HG03520 (cell line): ENCODE results near the gene HOXC13.

Experiments used
- ATAC-seq: cut with Tn5 transposase; IDR thresholded peaks from one replicate; pipeline ENCODE4 v1.9.1; 2021; ENCODE audit warnings: mild to moderate bottlenecking, moderate library complexity; ENCODE audit not compliant: unreplicated experiment

The HOXC13 gene, protein sequence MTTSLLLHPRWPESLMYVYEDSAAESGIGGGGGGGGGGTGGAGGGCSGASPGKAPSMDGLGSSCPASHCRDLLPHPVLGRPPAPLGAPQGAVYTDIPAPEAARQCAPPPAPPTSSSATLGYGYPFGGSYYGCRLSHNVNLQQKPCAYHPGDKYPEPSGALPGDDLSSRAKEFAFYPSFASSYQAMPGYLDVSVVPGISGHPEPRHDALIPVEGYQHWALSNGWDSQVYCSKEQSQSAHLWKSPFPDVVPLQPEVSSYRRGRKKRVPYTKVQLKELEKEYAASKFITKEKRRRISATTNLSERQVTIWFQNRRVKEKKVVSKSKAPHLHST

DNA sequence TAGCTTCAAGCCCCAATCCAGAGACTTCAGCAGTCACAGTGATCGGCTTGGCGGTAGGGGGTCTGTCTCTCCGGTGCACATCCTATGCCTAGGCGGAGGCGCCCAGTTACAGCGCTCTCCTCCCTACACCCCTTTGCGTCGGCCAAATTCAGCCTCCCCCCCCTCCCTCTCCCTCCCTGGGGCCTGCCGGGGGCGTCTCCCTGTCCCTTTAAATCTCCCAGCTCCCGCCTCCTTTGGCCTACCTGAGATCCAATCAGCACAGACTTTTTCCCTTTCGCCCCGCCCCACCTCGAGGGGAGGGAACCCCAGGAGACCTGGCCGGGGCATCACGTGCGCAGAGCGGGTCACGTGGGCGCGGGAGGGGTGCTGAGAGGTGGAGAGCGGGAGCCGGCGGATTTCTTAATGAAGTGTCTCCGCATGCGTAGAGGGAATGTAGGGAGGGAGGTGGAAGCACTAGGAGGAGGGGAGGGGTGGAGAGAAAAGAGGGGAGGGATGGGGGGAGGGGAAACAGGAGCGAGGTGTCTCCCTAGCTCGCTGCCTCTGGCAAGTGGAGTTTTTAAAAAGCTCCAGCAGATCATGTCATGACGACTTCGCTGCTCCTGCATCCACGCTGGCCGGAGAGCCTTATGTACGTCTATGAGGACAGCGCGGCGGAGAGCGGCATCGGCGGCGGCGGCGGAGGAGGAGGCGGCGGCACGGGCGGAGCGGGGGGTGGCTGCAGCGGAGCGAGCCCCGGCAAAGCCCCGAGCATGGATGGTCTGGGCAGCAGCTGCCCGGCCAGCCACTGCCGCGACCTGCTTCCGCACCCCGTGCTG, at the start of gene HOXC13:
TSS of gene HOXC13 (plus strand) at position 506 of the 815 bp plus-strand sequence. CDS start at position 582, 76 bp downstream.
- ATAC-seq = no peak

DNA sequence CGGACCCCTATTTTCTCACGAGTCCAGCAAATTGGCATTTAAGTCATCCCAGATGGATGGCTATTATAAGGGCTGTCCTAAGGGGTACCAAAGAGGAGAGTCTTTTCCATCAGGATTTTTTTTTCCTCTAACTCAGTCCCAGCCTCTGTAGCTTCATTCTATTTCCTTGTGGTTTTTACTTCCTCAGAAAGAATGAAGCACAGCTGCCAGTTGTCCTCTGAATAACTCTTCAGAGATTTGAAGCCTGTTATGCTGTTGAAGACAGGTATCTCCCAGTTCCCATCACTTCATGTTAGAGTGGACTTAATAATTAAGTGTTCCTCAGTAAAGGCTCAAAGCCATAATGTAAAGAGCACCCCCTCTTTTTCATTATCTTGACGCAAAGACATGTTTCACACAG, 48.5 kb upstream of the HOXC13 start:
- ATAC-seq = no peak

DNA sequence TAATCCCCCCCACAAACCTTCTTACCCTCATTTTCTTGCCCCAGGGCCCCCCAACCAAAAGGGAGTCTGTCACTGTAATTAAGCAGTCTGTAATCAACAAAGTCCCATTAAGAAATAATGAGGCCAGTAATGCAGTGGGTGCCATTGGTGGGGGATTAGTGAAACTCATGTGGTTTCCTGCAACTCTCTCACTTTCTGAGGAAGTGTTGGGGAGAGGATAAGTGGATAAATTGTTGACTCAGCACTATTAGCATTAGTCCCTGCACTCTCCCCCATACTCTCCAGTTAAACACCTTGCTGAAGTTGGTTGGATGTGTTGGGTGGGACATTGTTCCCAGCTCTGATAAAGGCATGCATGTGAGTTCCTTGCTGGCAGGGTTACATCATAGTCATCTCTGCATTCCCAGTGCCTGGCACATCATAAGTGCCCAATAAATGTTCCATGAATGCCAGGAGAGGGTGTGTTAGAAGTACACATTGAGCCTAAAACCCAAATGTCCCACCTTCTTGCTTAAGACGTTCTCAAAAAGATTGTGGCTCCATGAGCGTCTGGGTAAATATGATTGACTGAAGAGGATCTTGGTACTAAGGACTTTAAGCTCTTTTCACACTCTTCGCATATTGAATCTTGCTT, 45.8 kb upstream of the HOXC13 start:
- no peak for ATAC-seq

DNA sequence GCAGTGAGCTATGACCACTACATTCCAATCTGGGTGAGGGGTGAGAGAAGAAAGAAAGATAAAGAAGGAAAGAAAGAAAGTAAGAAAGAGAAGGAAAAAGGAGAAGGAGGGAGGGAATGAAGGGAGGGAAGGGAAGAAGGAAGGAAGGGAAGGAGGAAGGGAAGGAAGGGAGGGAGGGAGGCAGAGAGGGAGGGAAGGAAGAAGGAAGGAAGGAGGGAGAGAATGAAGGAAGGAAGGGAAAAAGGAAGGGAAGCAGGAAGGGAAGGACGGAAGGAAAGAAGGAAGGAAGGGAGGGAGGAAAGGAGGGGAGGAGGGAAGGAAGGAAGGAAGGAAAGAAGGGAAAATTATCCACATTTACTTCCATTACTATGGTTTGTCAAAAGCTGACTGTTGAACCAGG, 39.4 kb upstream of the HOXC13 start:
- ATAC-seq = no peak

DNA sequence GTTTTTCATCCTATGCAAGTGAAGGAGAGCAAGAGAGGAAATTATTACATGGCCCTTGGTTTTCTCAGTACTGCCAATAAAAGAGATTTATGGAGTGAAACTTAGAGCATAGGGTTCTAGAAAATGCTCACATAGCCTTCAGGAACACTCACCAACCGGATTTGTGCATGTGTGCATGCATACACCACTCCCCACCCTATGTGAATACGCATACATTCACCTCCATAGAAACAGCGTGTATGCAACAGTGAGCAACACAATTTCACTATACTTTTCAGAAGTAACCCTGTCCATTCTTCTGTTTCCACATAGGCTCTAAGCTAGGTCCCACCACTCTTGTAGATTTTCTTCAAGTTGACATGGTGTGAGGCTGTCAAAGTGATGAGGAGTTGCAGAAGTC, 31.5 kb upstream of the HOXC13 start:
- ATAC-seq = no peak

DNA sequence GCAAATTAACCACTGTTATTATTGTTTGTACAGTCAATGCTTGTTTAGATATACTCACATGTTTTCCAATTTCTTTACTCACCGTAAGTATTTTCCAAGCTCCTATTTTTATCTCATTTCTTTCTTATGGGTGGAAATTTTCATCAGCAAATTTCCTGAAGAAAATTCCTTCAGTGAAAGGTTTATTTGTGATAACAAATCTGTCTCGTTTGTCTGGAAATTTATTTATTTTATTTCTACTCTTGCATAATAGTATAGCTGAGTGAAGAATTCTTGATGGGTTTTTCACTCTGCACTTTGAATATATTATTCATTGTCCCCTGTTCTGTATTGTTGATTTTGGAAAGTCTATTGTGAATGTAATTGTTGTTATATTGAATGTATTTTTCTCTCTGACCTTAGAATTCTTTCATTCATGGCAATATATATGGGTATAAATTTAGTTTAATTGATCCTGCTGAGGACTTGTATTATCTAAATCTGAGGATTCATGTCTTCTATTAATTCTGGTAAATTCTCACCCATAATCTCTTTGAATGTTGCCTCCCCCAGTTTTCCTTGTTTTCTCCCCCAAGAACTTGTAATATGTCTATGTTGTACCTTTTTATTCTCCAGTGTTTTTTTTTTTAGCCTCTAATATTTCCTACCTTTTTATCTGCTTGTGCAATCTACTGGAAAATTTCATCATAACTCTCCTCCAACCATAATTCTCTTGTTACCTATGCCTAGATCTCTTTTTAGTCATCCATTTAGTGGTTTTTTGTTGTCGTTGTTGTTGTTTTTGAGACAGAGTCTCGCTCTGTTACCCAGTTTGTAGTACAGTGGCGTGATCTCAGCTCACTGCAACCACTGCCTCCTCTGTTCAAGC, 21.6 kb upstream of the HOXC13 start:
- no peak for ATAC-seq

DNA sequence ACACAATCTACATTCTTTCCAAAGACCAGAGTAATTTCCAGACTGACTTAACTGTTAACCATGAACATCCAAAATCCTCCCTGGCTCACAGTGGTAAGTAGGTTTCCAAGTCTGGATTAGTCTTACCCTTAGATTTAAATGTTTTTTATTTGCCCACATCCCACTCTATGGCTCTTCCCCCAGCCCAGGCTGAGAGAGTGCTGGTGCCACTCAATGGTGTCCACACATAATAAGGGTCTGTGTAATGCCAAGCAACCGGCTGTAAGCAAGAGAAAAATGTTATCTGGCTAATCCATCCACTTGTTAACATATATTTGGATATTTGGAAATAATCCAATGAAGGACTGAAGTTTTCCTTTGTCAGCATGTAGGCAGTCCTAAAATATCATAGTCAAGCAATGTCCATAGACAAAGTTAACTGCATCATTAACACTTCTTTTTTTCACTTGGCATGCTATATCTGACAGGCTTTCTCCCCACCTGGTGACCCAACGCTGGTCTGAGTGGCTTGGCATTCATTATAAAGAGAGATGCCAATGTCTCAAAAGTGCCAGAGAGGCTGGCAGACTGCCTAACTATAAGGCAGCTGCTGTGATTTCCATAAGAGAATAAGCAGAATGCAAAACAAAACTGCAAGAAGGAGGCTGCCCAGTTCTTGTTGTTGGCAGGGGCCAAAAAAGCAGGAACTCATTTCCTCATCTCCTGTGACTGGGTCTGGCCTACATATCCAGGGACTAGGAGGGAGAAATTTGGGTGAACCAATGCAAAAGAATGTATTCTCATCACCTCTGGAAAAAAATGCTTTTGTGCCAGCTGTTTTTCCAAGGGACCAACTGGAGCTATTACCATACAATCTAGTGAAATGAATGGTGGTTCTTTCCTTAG, 13.9 kb upstream of the HOXC13 start:
- no peak for ATAC-seq

DNA sequence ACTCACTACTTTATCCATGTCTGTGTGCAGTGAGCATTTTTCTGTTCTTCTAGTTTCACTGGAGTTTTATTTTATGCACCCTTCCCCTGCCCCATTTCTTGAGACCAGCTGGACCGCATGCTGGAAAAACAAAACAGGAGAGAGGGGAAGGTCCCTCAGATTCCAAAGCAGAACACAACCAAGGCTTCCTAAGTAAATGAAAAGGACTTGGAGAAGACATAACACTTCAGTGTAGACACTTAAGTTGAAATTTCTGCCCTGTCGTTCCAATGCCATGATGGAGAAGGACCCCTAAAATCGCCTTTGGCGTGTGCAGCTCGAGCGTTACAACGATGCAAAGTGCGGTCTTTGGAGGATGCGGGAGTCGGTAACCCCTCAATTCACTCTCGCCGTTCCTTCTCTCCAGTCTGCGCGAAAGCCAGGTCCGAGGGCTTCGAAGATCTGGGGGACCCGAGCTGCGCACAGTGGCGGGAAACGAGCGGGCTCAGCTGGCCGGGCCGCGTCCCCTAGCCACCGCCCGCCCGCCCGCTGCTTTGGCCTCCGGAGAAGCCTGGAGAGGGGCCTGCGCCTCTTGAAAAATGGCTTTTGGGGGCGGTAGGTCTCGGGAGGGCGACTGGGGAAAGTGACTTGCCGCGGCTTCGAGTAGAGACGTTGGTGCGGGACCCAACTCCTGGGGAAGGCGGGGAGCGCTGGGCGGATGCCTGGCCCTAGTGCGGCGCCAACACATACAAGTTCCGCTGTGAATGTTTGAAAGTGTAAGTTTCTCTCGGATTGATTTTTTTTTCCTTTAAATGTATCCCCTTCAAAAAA, 11.2 kb upstream of the HOXC13 start:
- no peak for ATAC-seq

DNA sequence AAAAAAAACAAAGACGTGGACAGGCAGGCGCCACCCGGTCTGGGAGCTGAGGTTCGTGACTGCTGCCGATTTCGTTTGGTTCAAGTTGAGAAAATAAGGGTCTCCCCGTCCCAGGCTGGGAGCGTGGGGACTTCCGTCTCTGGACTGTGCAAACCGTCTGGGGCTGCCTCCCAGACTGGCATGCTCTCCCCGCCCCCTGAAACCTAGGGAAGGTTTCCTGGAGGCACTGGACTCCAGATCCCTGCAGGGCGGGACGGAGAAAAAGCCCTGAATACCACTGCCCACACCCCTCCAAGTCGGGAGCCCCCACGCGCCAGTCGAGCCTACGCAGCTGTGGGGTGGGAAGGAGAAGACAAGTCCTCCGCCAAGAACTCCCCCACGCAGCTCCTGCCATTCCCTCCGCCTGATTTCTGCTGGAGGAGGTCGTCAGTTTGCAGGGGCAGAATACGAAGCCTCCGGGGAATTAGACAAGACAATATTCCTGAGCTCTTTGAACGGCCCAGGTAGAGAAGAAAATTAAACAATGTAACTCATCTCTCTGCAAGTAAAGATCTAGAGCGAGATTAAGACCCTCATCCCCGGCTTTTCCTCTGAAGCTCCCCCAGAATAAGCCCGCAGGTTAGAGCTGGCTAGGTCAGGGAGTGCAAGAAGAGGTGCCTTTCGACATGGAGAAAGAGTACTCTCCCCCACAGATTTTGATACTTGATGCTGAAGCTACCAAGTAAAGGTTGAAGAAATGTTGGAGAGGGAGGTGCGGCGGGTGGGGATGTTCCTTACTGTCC, 10.4 kb upstream of the HOXC13 start:
- ATAC-seq = no peak

DNA sequence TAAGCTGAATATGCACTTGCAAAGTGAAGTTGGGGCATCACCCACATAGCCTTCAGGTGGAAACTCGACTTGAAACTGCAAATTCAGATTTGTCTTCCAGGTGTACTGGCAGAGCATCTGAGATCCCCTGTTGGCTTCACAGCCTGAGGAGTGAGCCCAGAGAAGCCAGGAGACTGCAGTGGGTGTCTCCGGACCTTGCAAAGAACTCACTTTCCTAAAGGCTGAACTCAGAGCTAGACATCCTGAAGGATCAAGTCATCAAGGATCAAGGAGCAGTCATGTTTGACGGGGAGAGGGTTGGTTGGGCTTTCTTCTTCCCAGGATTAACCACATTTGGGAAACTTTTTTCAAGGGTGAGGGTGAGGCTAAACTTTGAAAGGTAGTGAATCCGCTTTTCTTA, 9.1 kb upstream of the HOXC13 start:
- no peak for ATAC-seq

DNA sequence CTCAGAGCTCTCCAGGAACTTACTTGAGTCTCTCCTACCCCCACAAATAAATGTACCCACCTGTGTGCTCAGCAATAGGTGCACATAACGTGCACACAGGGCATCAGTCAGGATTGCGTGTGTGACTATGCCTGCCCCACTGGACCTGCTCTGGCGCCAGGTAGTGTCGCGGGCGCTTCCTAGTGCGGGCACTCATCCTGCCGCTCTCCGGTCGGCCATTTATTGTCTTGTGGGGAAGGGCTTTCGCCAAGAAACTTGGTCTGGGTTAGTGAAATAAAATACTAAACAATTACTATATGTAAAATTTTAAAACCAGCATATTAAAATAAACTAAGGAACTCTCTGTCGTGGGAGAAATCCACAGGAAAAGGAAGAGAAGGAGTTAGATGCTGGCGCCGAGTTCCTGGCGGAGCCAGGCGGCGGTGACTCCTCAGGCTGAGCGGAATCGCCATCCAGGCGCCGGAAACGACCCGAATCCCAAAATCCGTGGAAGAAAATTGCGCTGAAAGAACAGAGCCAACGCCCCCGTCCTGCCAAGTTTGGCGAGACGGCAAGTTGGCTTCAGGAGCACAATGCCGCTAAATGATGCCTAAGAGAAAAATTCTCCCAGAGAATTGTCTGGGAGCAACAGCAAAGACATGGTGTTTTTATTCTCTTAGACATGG, 7.9 kb upstream of the HOXC13 start:
- ATAC-seq = no peak

DNA sequence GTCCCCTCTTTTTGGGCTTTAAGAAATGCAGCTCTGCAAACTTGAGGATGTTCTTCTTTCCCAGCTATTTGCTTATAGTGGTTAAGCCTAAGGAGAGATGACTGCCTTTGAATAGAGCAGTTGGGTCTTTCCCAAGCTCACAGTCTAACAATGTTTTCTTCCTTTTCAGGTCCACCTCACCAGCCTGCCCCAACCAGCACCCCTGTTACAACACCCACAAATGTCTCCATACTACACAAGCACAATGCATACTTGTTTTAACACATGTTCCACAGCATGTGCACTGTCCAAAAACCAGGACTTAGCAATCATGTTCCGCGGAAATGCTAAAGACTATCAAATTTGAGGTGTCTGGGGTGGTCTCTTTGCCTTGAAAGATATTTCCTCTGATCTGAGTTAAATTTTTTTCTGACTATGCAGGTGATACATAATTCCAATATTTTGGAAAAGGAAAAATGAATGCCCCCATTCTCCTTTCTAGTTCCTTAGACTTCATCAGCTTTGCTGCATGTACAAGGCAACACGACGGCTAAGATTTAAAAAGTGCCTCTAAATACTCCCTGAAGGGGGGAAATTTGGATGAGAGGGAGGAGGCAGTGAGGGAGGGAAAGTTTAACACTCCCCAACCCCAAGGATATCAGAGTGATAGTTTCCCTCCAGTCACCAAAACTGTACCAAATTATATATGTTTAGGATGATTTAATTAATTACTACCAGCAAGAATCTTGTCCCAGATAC, 6.6 kb upstream of the HOXC13 start:
- no peak for ATAC-seq

DNA sequence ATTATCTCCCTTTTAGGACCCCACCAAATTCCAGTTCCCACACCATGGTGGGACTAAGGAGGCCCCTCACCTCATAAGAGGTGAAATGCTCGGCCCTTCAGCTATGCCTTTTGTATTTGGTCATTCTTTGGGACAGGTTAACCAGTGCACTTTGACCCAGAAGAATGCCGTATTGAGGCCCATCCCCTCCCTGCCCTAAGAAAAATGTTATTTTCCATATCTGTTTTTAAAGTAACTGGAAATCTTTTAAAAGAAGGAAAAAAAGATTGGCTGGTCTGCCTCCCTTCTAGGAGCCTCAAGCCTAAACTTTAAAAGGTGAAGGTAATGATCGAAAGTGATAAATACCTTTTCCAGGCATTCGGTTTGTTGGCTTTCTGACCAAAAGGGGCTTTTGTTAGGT, 5.7 kb upstream of the HOXC13 start:
- no peak for ATAC-seq

DNA sequence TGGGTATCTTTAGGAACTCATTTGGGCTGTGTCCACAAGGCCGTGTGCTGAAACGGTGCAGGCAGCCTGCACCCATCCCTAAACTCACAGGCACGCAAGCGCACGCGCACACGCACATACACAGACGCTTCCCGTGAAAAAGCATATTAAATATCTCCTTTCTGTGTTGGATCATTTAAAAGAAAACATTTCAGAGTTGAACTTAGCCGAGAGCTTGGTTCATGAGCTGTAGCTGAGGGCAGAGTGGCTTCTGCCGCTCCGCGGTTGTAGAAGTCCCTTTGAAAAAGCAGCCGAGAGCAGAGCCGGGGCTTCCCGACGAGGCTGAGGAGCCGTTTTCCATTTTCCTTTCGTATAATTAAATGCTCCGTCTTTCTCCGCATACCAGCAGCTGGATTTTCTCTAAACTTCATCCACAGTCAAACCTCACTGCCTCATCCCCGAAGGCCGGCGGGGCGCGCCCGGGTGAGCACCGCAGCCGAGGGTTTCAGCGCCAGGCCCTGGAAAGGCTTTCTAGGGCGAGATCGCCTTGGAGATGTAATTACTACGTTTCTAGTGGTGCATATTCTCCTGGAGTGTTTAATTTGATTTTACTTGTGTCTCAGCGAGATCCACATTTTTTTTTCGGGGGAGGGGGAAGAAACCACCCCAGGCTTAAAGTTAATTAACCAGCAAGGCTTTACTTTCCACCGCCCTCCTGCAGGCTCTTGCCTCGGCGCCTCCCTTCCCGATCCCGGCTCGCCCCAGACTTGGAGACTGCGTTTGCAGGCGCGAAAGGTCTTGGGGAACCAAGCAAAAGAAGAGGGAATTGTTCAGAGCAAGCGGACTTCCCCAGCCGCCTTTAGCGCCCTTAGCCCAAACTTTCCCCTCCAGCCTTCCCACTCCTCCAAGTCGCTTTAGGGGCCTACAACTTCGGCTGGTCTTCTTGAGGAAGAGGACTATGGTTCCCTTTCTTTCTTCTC, 3.0 kb upstream of the HOXC13 start:
- ATAC-seq = no peak

DNA sequence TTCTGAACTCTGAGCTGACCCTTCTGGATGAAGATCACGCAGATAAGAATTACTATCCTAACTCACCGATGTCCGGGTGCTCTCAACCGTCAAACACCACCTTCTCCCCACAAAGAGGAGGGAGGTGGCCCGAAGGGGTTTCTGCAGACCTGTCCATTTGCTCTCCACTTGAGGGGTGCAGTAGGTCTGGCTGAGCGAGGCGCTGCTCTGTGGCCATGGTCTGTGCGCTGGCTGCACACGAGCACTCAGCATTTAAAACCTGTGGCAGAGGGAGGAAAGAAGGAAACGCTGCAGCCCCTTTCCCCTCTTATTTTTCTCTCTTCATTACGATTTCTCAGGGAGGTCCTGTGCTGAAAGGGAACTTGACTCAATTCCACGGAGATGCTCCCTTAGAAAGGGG, 1.5 kb upstream of the HOXC13 start:
- ATAC-seq = no peak
